SU-DHL-6 (cell line): Measurements from ENCODE around the gene GTF2F2.

Source experiments
- EZH2phosphoT487 ChIP-seq: fragments of 200-600 bp; sonication (generic), shearing (Covaris generic); conservative IDR thresholded peaks from 2 replicates; pipeline ENCODE4 v1.6.1; 2018; ENCODE audit warnings: mild to moderate bottlenecking, antibody characterized with exemption, low read length, moderate library complexity, mixed read lengths
- TF ChIP-seq, protein P1 (sequence below): fragments of 200-600 bp; sonication (generic); IDR thresholded peaks from one replicate; pipeline ENCODE4 v1.5.1; 2017; ENCODE audit warnings: antibody characterized with exemption, mild to moderate bottlenecking, low read length, moderate library complexity; ENCODE audit not compliant: insufficient read depth, poor library complexity, severe bottlenecking

DNA sequence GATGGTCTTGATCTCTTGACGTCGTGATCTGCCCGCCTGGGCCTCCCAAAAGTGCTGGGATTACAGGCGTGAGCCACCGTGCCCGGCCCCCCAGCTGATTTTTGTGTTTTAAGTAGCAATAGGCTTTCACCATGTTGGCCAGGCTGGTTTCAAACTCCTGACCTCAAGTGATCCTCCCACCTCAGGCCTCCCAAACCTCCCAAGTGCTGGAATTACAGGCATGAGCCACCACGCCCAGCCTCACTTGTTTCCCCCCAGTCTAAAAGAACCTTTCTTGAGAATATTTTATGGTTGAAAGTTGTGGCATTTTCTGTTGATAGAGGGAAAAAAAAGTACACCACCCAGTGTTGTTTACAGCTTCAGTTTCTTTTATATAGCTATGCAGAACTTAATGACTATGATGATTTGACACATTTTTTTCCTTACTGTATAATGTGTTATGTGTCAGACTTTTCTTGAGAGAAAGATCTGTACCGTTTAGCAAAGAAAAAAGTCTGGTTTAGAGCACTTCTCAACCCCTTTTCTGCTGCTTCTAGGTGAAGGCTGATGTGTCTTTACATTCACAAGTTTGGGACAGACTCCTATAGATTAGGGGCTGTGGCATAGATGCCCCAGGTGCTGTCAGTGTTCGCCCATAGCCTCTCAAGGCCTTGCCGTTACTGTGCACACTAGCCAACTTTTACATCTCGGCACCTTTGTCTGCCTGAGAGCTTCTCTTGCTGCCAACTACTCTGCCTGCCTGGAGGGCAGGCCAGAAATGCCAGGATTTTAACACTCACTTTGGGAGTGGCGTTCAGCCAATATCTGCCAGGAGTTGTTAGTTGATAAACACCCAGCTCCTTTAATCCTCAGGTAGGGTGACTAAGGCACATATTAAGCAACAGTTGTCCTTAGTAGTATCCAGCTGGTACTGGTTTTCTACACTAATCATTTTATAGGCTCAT, 47.6 kb downstream of the GTF2F2 start:
- TF ChIP-seq, protein P1, sequence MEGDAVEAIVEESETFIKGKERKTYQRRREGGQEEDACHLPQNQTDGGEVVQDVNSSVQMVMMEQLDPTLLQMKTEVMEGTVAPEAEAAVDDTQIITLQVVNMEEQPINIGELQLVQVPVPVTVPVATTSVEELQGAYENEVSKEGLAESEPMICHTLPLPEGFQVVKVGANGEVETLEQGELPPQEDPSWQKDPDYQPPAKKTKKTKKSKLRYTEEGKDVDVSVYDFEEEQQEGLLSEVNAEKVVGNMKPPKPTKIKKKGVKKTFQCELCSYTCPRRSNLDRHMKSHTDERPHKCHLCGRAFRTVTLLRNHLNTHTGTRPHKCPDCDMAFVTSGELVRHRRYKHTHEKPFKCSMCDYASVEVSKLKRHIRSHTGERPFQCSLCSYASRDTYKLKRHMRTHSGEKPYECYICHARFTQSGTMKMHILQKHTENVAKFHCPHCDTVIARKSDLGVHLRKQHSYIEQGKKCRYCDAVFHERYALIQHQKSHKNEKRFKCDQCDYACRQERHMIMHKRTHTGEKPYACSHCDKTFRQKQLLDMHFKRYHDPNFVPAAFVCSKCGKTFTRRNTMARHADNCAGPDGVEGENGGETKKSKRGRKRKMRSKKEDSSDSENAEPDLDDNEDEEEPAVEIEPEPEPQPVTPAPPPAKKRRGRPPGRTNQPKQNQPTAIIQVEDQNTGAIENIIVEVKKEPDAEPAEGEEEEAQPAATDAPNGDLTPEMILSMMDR, result no peak
- TF ChIP-seq EZH2phosphoT487, result no peak
